GM23338 (cell line): ENCODE results near the gene YIPF1. TPM values are rescaled to one million over a fixed set of nuclear protein-coding genes. Genes with fewer than 3 reads are reported as not detected.

Source experiments
- ATAC-seq: fragments of 200-7000 bp; cut with Tn5 transposase; 3 replicates; pipeline ENCODE4 v1.9.1; 2020
- DNase-seq: peaks from one replicate; pipeline ENCODE4 v3.0.0-alpha.2; 2015; ENCODE audit warnings: low spot score
- H2AFZ ChIP-seq: fragments of 200-600 bp; sonication (generic); 2 replicates; pipeline ENCODE4 v1.8.0; 2016; ENCODE audit warnings: antibody characterized with exemption, mild to moderate bottlenecking, moderate library complexity
- H3F3A ChIP-seq: fragments of 200-600 bp; sonication (generic); replicated peaks from 2 replicates; pipeline ENCODE4 v1.8.0; 2017; ENCODE audit warnings: antibody characterized with exemption, mixed run types, low read depth
- H3K27ac ChIP-seq: fragments of 200-600 bp; sonication (generic); 2 replicates; pipeline ENCODE4 v1.6.1; 2016; ENCODE audit warnings: low read depth
- H3K27me3 ChIP-seq: fragments of 200-600 bp; sonication (generic); 2 replicates; pipeline ENCODE4 v1.8.0; 2016; ENCODE audit warnings: mild to moderate bottlenecking, mixed run types, moderate library complexity; ENCODE audit not compliant: insufficient read depth
- H3K36me3 ChIP-seq: fragments of 200-600 bp; sonication (generic); 2 replicates; pipeline ENCODE4 v1.8.0; 2016; ENCODE audit warnings: mild to moderate bottlenecking; ENCODE audit not compliant: insufficient read depth
- H3K4me1 ChIP-seq: fragments of 200-600 bp; sonication (generic); 2 replicates; pipeline ENCODE4 v1.8.0; 2016; ENCODE audit warnings: mild to moderate bottlenecking, moderate library complexity; ENCODE audit not compliant: insufficient read depth
- H3K4me2 ChIP-seq: fragments of 200-600 bp; sonication (generic); 2 replicates; pipeline ENCODE4 v1.7.1; 2017; ENCODE audit warnings: mixed run types
- H3K4me3 ChIP-seq: fragments of 200-600 bp; sonication (generic); 2 replicates; pipeline ENCODE4 v1.6.1; 2016; ENCODE audit warnings: mixed run types
- H3K79me2 ChIP-seq: fragments of 200-600 bp; sonication (generic); replicated peaks from 2 replicates; pipeline ENCODE4 v1.8.0; 2017; ENCODE audit warnings: mild to moderate bottlenecking; ENCODE audit not compliant: insufficient read depth
- H3K9me2 ChIP-seq: fragments of 200-600 bp; sonication (generic); 2 replicates; pipeline ENCODE4 v1.8.0; 2017; ENCODE audit not compliant: insufficient read depth
- H4K20me1 ChIP-seq: fragments of 200-600 bp; sonication (generic); replicated peaks from 2 replicates; pipeline ENCODE4 v1.8.0; 2017; ENCODE audit warnings: mild to moderate bottlenecking; ENCODE audit not compliant: insufficient read depth
- H3K27ac Mint-ChIP-seq: 2 replicates; pipeline ENCODE4 v1.8.0; 2020; ENCODE audit warnings: inconsistent platforms, mild to moderate bottlenecking, moderate library complexity, mixed read lengths
- H3K27me3 Mint-ChIP-seq: 3 replicates; pipeline ENCODE4 v1.8.0; 2022; ENCODE audit warnings: low read depth, mild to moderate bottlenecking, moderate library complexity, mixed read lengths, inconsistent platforms; ENCODE audit not compliant: insufficient read depth, poor library complexity
- H3K36me3 Mint-ChIP-seq: 3 replicates; pipeline ENCODE4 v1.8.0; 2021; ENCODE audit warnings: low read depth, mild to moderate bottlenecking, inconsistent platforms, moderate library complexity, mixed read lengths
- H3K4me1 Mint-ChIP-seq: 3 replicates; pipeline ENCODE4 v1.8.0; 2020; ENCODE audit warnings: mild to moderate bottlenecking, inconsistent platforms, mixed read lengths
- H3K4me3 Mint-ChIP-seq: 3 replicates; pipeline ENCODE4 v1.8.0; 2021; ENCODE audit warnings: moderate library complexity, mild to moderate bottlenecking, inconsistent platforms, mixed read lengths
- H3K9me3 Mint-ChIP-seq: 3 replicates; pipeline ENCODE4 v1.8.0; 2020; ENCODE audit warnings: moderate library complexity, mild to moderate bottlenecking, inconsistent platforms, mixed read lengths
- CREB1 ChIP-seq: fragments of 250-450 bp; sonication (Bioruptor Pico); IDR thresholded peaks from 2 replicates; pipeline ENCODE4 v1.5.0; 2020; ENCODE audit warnings: low read depth, mild to moderate bottlenecking, moderate library complexity
- EZH2 ChIP-seq: fragments of 200-600 bp; sonication (generic); IDR thresholded peaks from one replicate; pipeline ENCODE4 v1.8.0; 2017; ENCODE audit warnings: antibody characterized with exemption, mild to moderate bottlenecking, low read depth; ENCODE audit not compliant: unreplicated experiment
- EZH2phosphoT487 ChIP-seq: fragments of 200-600 bp; sonication (generic); IDR thresholded peaks from one replicate; pipeline ENCODE4 v1.8.1; 2018; ENCODE audit warnings: antibody characterized with exemption; ENCODE audit not compliant: unreplicated experiment
- JUNB ChIP-seq: IDR thresholded peaks from one replicate; pipeline ENCODE4 v1.6.1; 2016; ENCODE audit warnings: antibody characterized with exemption; ENCODE audit not compliant: unreplicated experiment
- NANOG ChIP-seq: IDR thresholded peaks from 2 replicates; pipeline ENCODE4 v1.6.1; 2016; ENCODE audit warnings: antibody characterized with exemption, borderline replicate concordance
- POLR2AphosphoS5 ChIP-seq: IDR thresholded peaks from 2 replicates; pipeline ENCODE4 v1.6.1; 2016; ENCODE audit warnings: antibody characterized with exemption, low read depth
- STAT1 ChIP-seq: IDR thresholded peaks from one replicate; pipeline ENCODE4 v1.6.1; 2016; ENCODE audit warnings: antibody characterized with exemption; ENCODE audit not compliant: unreplicated experiment
- ZNF114 ChIP-seq: fragments of 250-450 bp; sonication (Bioruptor Pico); IDR thresholded peaks from 2 replicates; pipeline ENCODE4 v1.5.0; 2020; ENCODE audit warnings: mild to moderate bottlenecking, moderate library complexity
- ZNF331 ChIP-seq: fragments of 250-450 bp; sonication (Bioruptor Pico); IDR thresholded peaks from 2 replicates; pipeline ENCODE4 v1.5.0; 2020; ENCODE audit warnings: low read depth, mild to moderate bottlenecking, moderate library complexity
- polyA plus RNA-seq: library from polyadenylated mRNA; unstranded; fragments of >200 nt; fragmentation: Nextera tagmentation; extraction: Ambion mirVana; gene quantifications from 2 replicates; pipeline ENCODE4 v1.2.1, GENCODE V29; 2016
- total RNA-seq: library from RNA; depleted of rRNA; stranded (reverse); fragments of >200 nt; shearing (Covaris generic); gene quantifications from 2 replicates; pipeline ENCODE4 v1.2.3, GENCODE V29; 2014
- TF ChIP-seq, protein P1 (sequence below): IDR thresholded peaks from 2 replicates; pipeline ENCODE4 v1.6.1; 2016; ENCODE audit warnings: antibody characterized with exemption
- TF ChIP-seq, protein P2 (sequence below): fragments of 250-450 bp; sonication (Bioruptor Pico); IDR thresholded peaks from 2 replicates; pipeline ENCODE4 v1.5.0; 2020; ENCODE audit warnings: mild to moderate bottlenecking, moderate library complexity
- TF ChIP-seq, protein P3 (sequence below), 2 experiments: fragments of 200-600 bp in 1 of 2; sonication (generic) in 1 of 2; conservative IDR thresholded peaks; 2 replicates each; pipeline versions ENCODE4 v1.5.1 to v1.6.1; 2016 to 2017; ENCODE audit warnings: antibody characterized with exemption in 2 of 2, low read depth in 2 of 2, mild to moderate bottlenecking in 2 of 2, moderate library complexity in 1 of 2
- TF ChIP-seq, protein P4 (sequence below): IDR thresholded peaks from one replicate; pipeline ENCODE4 v1.6.1; 2018; ENCODE audit warnings: antibody characterized with exemption; ENCODE audit not compliant: unreplicated experiment

Gene YIPF1
- total and polyA plus RNA-seq, 2 experiments from 2014 or later: 14.1 to 24.0 TPM

DNA sequence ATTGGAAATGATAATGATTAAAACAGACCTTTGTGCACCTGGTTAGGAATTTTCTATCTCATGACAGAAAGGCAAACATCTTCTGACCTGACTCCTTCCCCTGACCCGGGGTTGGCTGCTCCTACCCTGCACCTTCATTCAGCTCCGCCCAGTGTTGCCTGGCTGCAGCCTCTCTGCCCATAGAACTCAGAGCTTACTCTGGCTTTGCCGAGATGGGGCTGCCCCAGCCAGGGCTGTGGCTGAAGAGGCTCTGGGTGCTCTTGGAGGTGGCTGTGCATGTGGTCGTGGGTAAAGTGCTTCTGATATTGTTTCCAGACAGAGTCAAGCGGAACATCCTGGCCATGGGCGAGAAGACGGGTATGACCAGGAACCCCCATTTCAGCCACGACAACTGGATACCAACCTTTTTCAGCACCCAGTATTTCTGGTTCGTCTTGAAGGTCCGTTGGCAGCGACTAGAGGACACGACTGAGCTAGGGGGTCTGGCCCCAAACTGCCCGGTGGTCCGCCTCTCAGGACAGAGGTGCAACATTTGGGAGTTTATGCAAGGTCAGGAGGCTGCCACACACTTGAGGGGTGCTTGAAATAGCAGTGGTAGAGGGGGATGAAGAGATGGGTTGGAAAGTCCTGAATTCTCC is 4.5 kb upstream of the YIPF1 start, which contains the start of gene DIO1:
DIO1 (plus strand) TSS at position 189 of the 638 bp plus-strand sequence; CDS start at position 213, 24 bp downstream.
- H3K27me3 ChIP-seq: no peaks in the 10 kb centered on the region
- H3K4me1 ChIP-seq: no peaks in the 10 kb centered on the region; the same call in 1 of the 2 replicates
- no peaks in the 10 kb centered on the region for H3K9me2 ChIP-seq
- Mint-ChIP-seq H3K9me3 (no peaks in the 10 kb centered on the region), H3K4me3 (no peak within 1 kb of the TSS), H3K27ac (no peak within 1 kb of the TSS), H3K27me3 (peaks cover 7% of the 10 kb centered on the region), H3K36me3 (no peaks in the 10 kb centered on the region), H3K4me1 (peaks cover 10% of the 10 kb centered on the region; the same call in 2 of the 3 replicates)
- TF ChIP-seq, protein P1, sequence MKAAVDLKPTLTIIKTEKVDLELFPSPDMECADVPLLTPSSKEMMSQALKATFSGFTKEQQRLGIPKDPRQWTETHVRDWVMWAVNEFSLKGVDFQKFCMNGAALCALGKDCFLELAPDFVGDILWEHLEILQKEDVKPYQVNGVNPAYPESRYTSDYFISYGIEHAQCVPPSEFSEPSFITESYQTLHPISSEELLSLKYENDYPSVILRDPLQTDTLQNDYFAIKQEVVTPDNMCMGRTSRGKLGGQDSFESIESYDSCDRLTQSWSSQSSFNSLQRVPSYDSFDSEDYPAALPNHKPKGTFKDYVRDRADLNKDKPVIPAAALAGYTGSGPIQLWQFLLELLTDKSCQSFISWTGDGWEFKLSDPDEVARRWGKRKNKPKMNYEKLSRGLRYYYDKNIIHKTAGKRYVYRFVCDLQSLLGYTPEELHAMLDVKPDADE: no peak
- TF ChIP-seq, protein P2, sequence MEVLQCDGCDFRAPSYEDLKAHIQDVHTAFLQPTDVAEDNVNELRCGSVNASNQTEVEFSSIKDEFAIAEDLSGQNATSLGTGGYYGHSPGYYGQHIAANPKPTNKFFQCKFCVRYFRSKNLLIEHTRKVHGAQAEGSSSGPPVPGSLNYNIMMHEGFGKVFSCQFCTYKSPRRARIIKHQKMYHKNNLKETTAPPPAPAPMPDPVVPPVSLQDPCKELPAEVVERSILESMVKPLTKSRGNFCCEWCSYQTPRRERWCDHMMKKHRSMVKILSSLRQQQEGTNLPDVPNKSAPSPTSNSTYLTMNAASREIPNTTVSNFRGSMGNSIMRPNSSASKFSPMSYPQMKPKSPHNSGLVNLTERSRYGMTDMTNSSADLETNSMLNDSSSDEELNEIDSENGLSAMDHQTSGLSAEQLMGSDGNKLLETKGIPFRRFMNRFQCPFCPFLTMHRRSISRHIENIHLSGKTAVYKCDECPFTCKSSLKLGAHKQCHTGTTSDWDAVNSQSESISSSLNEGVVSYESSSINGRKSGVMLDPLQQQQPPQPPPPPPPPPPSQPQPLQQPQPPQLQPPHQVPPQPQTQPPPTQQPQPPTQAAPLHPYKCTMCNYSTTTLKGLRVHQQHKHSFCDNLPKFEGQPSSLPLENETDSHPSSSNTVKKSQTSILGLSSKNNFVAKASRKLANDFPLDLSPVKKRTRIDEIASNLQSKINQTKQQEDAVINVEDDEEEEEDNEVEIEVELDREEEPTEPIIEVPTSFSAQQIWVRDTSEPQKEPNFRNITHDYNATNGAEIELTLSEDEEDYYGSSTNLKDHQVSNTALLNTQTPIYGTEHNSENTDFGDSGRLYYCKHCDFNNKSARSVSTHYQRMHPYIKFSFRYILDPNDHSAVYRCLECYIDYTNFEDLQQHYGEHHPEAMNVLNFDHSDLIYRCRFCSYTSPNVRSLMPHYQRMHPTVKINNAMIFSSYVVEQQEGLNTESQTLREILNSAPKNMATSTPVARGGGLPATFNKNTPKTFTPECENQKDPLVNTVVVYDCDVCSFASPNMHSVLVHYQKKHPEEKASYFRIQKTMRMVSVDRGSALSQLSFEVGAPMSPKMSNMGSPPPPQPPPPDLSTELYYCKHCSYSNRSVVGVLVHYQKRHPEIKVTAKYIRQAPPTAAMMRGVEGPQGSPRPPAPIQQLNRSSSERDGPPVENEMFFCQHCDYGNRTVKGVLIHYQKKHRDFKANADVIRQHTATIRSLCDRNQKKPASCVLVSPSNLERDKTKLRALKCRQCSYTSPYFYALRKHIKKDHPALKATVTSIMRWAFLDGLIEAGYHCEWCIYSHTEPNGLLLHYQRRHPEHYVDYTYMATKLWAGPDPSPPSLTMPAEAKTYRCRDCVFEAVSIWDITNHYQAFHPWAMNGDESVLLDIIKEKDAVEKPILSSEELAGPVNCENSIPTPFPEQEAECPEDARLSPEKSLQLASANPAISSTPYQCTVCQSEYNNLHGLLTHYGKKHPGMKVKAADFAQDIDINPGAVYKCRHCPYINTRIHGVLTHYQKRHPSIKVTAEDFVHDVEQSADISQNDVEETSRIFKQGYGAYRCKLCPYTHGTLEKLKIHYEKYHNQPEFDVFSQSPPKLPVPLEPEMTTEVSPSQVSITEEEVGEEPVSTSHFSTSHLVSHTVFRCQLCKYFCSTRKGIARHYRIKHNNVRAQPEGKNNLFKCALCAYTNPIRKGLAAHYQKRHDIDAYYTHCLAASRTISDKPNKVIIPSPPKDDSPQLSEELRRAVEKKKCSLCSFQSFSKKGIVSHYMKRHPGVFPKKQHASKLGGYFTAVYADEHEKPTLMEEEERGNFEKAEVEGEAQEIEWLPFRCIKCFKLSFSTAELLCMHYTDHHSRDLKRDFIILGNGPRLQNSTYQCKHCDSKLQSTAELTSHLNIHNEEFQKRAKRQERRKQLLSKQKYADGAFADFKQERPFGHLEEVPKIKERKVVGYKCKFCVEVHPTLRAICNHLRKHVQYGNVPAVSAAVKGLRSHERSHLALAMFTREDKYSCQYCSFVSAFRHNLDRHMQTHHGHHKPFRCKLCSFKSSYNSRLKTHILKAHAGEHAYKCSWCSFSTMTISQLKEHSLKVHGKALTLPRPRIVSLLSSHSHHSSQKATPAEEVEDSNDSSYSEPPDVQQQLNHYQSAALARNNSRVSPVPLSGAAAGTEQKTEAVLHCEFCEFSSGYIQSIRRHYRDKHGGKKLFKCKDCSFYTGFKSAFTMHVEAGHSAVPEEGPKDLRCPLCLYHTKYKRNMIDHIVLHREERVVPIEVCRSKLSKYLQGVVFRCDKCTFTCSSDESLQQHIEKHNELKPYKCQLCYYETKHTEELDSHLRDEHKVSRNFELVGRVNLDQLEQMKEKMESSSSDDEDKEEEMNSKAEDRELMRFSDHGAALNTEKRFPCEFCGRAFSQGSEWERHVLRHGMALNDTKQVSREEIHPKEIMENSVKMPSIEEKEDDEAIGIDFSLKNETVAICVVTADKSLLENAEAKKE (CRISPR knock-in tag): no peak
- TF ChIP-seq STAT1 (no peak), NANOG (no peak), EZH2 (no peak), JUNB (no peak), ZNF331 (no peak), ZNF114 (CRISPR knock-in tag) (no peak), POLR2AphosphoS5 (no peak), CREB1 (no peak), EZH2phosphoT487 (no peak)
- TF ChIP-seq, protein P3, sequence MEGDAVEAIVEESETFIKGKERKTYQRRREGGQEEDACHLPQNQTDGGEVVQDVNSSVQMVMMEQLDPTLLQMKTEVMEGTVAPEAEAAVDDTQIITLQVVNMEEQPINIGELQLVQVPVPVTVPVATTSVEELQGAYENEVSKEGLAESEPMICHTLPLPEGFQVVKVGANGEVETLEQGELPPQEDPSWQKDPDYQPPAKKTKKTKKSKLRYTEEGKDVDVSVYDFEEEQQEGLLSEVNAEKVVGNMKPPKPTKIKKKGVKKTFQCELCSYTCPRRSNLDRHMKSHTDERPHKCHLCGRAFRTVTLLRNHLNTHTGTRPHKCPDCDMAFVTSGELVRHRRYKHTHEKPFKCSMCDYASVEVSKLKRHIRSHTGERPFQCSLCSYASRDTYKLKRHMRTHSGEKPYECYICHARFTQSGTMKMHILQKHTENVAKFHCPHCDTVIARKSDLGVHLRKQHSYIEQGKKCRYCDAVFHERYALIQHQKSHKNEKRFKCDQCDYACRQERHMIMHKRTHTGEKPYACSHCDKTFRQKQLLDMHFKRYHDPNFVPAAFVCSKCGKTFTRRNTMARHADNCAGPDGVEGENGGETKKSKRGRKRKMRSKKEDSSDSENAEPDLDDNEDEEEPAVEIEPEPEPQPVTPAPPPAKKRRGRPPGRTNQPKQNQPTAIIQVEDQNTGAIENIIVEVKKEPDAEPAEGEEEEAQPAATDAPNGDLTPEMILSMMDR (conservative IDR thresholded peaks at IDR 0.05; ENCODE audit: low read depth in 2 of 2): no peak
- TF ChIP-seq, protein P4, sequence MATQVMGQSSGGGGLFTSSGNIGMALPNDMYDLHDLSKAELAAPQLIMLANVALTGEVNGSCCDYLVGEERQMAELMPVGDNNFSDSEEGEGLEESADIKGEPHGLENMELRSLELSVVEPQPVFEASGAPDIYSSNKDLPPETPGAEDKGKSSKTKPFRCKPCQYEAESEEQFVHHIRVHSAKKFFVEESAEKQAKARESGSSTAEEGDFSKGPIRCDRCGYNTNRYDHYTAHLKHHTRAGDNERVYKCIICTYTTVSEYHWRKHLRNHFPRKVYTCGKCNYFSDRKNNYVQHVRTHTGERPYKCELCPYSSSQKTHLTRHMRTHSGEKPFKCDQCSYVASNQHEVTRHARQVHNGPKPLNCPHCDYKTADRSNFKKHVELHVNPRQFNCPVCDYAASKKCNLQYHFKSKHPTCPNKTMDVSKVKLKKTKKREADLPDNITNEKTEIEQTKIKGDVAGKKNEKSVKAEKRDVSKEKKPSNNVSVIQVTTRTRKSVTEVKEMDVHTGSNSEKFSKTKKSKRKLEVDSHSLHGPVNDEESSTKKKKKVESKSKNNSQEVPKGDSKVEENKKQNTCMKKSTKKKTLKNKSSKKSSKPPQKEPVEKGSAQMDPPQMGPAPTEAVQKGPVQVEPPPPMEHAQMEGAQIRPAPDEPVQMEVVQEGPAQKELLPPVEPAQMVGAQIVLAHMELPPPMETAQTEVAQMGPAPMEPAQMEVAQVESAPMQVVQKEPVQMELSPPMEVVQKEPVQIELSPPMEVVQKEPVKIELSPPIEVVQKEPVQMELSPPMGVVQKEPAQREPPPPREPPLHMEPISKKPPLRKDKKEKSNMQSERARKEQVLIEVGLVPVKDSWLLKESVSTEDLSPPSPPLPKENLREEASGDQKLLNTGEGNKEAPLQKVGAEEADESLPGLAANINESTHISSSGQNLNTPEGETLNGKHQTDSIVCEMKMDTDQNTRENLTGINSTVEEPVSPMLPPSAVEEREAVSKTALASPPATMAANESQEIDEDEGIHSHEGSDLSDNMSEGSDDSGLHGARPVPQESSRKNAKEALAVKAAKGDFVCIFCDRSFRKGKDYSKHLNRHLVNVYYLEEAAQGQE: no peak
- no peaks in the 10 kb centered on the region for H4K20me1 ChIP-seq
- no peak within 1 kb of the TSS for H3K27ac ChIP-seq
- H3K4me3 ChIP-seq: no peak within 1 kb of the TSS
- peak; percentile 57 for ATAC-seq
- no peaks in the 10 kb centered on the region for H3K79me2 ChIP-seq
- no peaks in the 10 kb centered on the region; the same call in 1 of the 2 replicates for H3F3A ChIP-seq
- peak; percentile 47 for DNase-seq
- H2AFZ ChIP-seq: peak within 1 kb of the TSS; percentile 80; the same call in 1 of the 2 replicates
- no peaks in the 10 kb centered on the region for H3K36me3 ChIP-seq
- H3K4me2 ChIP-seq: no peak within 1 kb of the TSS
